Stimulated activated memory B cell treated with anti-CD40 and anti-IgM and Interleukin-4, amounts not matched to agents 10 μg/mL and 1 μg/mL and 100 μg/mL, for 72 hours (primary cell): ENCODE measurements around the gene ADD2.

Source experiments
- ATAC-seq: fragments of 150-1000 bp; cut with Tn5 transposase; 2 replicates; pipeline ENCODE4 v1.10.0; 2021
- H3K27ac Mint-ChIP-seq: one replicate; pipeline ENCODE4 v1.8.0; 2022; ENCODE audit warnings: mild to moderate bottlenecking, mixed read lengths
- H3K27me3 Mint-ChIP-seq: one replicate; pipeline ENCODE4 v1.8.0; 2022; ENCODE audit warnings: mixed read lengths
- H3K36me3 Mint-ChIP-seq: one replicate; pipeline ENCODE4 v1.8.0; 2022; ENCODE audit warnings: mixed read lengths
- H3K4me1 Mint-ChIP-seq: one replicate; pipeline ENCODE4 v1.8.0; 2022; ENCODE audit warnings: mixed read lengths
- H3K4me3 Mint-ChIP-seq: one replicate; pipeline ENCODE4 v1.8.0; 2022; ENCODE audit warnings: mild to moderate bottlenecking, moderate library complexity, mixed read lengths
- H3K9me3 Mint-ChIP-seq: one replicate; pipeline ENCODE4 v1.8.0; 2022; ENCODE audit warnings: mixed read lengths

ADD2 gene

GRCh38 chr2:70620020-70620419 lies 148.0 kb downstream of the ADD2 start:
- ATAC-seq, result no peak
- Mint-ChIP-seq H3K9me3 (no peaks in the 10 kb centered on the region), H3K4me1 (no peaks in the 10 kb centered on the region), H3K36me3 (no peaks in the 10 kb centered on the region), H3K27ac (no peak overlapping the region), H3K27me3 (no peaks in the 10 kb centered on the region), H3K4me3 (no peak overlapping the region)

DNA sequence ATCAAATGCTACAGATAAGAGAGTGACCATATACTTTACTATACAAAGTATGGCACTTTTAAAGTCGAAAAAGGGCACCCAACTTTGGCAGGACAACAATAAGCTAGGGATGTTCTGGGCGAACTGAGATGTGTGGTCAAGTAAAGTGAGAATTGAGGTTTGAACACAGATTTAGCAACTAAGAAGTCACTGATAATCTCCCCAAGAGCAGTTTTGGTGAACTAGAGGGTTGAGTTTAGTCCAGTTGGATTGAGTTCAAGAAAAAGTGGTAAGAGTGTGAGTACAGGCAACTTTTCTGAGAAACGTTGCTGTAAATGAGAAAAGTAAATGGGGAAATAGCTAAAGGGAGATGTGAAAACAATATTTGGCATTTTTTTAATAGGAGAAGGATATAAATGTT lies 148.8 kb downstream of the ADD2 start:
- Mint-ChIP-seq H3K27ac (no peak overlapping the region), H3K27me3 (no peaks in the 10 kb centered on the region), H3K9me3 (no peaks in the 10 kb centered on the region), H3K4me1 (no peaks in the 10 kb centered on the region), H3K4me3 (no peak overlapping the region), H3K36me3 (no peaks in the 10 kb centered on the region)
- no peak for ATAC-seq

DNA sequence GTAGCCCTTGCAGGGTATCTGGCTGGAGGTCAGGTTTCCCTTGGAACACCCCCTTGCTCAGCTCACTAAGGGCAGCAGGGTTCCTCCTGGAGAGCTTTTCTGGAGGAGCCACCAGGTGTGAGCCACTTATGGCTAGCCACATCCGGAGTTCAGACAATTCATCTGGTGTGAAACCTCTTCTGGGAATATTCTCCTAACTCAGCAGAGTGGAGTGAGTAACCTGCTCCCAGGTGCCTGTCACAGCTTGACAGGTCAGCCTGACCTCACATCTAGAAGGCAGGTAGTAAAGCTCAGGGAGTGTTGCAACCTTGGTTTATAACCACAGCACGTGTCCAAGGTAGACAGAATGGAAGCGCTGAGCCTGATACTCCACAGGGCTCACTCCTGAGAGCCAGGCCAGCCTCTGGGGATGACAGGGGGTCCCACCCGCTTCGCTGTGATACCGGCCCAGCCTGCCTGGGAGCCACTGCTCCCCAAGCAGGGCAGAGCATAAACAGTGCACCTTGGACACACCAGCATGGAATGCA lies 151.8 kb downstream of the ADD2 start:
- no peak for ATAC-seq
- Mint-ChIP-seq H3K4me1 (no peaks in the 10 kb centered on the region), H3K36me3 (no peaks in the 10 kb centered on the region)

GRCh38 chr2:70615222-70615621 lies 152.8 kb downstream of the ADD2 start:
- Mint-ChIP-seq H3K9me3 (no peaks in the 10 kb centered on the region), H3K4me3 (no peak overlapping the region), H3K36me3 (no peaks in the 10 kb centered on the region), H3K4me1 (no peaks in the 10 kb centered on the region), H3K27me3 (peaks cover 9% of the 10 kb centered on the region), H3K27ac (no peak overlapping the region)
- ATAC-seq, result no peak

More for the DNA sequence above, 151.8 kb downstream of the ADD2 start:
- Mint-ChIP-seq H3K9me3 (no peaks in the 10 kb centered on the region), H3K27ac (no peak overlapping the region), H3K4me3 (no peak overlapping the region), H3K27me3 (no peaks in the 10 kb centered on the region)

DNA sequence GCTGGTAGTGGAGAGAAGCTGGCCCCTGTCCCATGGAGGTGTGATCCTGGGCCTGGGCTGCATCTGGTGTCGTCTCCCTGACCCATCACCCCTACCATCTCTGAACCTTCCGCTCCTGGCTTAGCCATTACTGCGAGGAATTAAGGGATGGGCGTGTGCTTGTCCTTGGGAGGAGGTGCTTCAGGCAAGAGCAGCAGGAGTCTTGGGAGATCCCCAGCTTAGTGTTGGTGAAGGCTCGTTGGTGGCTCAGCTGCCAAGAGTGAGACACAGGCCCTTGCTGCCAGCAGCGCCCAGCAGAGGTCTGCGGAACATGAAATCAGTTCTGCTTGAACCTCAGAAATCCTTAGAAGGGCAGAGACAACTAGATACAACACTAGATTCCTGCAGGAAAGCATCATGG lies 154.5 kb downstream of the ADD2 start:
- Mint-ChIP-seq H3K27me3 (peaks cover 26% of the 10 kb centered on the region), H3K4me1 (no peaks in the 10 kb centered on the region), H3K9me3 (no peaks in the 10 kb centered on the region), H3K27ac (no peak overlapping the region), H3K4me3 (no peak overlapping the region), H3K36me3 (no peaks in the 10 kb centered on the region)
- ATAC-seq, result no peak

DNA sequence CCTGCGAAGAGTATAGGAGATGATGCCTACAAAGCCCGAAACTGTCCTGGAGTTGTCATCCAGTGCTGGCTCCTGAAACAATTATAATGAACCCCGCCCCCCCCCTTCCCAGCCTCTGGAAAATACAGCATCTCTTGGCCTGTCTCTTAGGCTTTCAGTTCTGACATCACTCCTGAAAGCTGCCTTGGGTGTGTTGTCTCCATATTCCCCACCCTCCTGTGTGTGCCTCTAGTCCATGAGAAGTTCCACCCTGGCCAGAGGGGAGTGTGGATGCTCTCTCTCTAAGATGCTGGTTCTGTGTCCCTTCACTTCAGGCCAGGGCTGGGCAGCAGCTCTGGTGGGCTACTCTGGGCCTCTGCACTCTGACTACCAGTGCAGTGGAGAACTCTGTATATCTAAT lies 155.4 kb downstream of the ADD2 start:
- Mint-ChIP-seq H3K27me3 (peaks cover 26% of the 10 kb centered on the region), H3K4me1 (no peaks in the 10 kb centered on the region), H3K36me3 (no peaks in the 10 kb centered on the region), H3K9me3 (no peaks in the 10 kb centered on the region), H3K27ac (no peak overlapping the region), H3K4me3 (no peak overlapping the region)
- ATAC-seq, result no peak

GRCh38 chr2:70608373-70608772 lies 159.6 kb downstream of the ADD2 start:
- Mint-ChIP-seq H3K27ac (no peak overlapping the region), H3K4me3 (no peak overlapping the region), H3K4me1 (no peaks in the 10 kb centered on the region), H3K27me3 (peaks cover 59% of the 10 kb centered on the region), H3K9me3 (no peaks in the 10 kb centered on the region), H3K36me3 (no peaks in the 10 kb centered on the region)
- no peak for ATAC-seq

DNA sequence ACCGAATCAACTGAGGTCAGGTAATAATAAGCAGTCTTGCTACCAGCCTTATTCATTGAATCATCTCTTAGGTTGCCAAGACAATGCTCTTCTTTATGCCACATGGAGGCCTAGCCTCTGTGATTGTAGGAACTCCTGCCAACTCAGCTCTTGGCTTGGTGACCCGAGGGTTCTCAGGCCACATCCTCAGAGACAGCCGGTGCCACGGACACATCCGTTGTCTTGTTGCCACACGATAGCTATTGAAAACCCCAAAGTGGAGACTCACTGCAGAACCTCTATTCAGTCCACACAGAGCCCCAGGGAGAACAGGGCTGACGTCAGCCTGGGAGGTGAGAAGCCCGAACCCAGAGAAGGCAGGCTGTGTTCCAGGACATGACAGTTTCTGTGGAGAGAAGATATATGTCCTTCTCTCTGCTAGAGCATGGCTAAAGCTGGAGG lies 160.9 kb downstream of the ADD2 start:
- H3K4me1 Mint-ChIP-seq, result no peaks in the 10 kb centered on the region
- no peak for ATAC-seq
- H3K36me3 Mint-ChIP-seq, result no peaks in the 10 kb centered on the region
- H3K27me3 Mint-ChIP-seq, result peaks cover 69% of the 10 kb centered on the region
- no peak overlapping the region for H3K4me3 Mint-ChIP-seq
- H3K9me3 Mint-ChIP-seq, result no peaks in the 10 kb centered on the region
- H3K27ac Mint-ChIP-seq, result no peak overlapping the region
